ENCODE results near the gene FOXF1. TPM values are rescaled to one million over a fixed set of nuclear protein-coding genes. Genes with fewer than 3 reads are reported as not detected.

The FOXF1 gene
- total RNA-seq, 1 donor from 2014 or later, result 11.6 TPM

DNA sequence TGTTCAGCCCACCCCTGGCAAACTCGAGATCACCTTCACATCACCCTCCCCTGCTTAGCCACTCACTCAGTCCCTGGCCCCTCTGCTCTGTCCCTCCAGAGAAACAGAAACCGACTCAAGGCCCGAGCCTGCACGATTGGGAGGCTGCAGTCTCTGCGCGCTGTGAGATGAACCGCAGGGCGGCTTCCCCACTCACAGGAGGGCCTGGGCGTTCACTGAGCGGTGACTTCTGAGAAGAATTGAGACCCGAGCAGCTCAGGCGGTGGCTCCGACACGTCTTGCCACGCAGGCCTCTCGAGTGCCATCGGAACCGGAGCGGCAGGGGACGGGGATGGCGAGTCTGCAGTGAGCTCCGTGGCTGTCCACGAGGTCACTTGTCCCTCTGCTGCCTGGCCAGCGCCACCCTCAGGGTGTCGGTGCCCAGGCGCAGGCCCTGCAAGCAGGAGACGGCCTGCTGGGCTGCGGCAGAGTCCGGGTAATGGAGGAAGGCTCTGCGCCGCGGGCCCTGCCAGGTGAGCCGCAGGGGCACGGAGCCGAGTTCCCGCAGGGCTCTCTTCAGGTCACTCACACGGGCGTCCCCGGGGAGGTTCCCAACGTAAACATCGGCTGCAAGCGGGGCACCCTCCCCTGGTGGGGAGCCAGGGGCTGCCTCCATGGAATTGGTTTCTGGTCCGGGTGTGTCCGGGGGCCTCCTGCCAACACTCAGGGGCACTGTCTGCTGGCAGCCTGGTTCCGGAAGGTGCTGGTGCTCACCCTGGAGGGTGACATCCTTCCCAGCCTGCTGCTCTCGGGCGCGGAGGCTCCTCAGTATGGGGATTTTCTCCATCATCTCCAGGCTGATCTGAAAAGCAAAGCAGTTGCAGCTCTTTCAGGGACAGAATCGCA lies 21.6 kb downstream of the FOXF1 start:
- DNase-seq (ENCODE audit: extremely low read depth, low read depth, low spot score), result no peak

DNA sequence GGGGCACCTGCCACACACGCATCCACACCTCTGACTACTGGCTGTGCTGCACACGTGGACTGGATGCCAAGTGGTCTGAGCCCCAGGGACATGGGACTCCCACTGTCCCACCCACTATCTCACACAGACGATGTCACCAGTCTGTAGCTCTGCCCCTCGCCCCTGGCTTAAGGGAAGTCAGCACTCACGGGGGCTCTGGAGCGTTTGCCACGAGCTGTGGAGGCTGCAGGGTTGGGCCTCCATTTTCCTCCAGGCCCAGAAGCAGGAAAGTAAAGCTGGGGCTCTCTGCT lies 22.1 kb downstream of the FOXF1 start:
- no peak for DNase-seq (ENCODE audit: extremely low read depth, low read depth, low spot score)

DNA sequence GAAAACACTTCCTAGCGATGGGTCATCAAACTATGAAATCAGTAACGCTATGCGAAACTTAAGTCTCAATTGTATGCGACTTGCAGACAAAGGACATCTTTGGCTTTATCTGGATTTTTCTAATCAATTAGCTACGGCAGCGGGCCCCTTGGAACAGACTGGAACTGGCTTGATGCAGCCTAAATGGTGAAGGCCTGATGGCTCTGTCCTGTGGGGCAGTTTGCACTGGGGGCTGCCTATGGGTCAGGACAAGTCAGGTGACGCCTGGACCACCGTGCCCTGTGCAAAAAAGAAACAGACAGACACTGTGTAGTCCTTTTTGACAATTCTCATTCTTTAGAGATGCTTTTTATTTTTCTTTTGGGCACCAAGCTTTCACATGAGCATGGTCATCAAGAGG lies 22.7 kb downstream of the FOXF1 start:
- DNase-seq (ENCODE audit: extremely low read depth, low read depth, low spot score), result no peak

DNA sequence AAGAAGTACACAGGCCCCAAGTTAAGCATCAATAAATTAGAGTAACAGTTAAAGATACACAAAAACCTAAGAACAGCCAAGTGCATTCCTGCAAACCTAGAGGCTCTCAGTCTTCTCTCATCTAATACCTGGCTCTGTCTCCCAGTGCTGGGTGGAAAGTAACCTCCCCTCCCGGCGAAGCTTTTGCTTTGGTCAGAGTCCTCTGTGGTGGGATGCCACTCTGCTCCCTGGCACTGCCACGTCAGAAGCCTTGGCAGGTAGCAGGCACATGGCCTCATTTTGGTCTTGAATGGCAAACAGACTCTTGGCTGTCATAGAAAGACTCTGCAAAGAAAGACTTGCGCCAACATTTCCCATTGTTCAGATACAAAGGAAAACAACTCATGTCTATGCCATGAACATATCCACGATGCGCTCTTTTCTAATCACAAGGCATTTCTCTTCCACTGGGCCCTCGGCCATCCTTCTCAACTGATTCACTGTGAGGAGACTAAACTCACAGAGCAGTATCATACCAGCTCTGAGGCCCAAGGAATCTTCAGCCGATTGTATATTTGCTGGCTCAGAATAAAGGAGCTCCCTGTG lies 23.5 kb downstream of the FOXF1 start:
- DNase-seq (ENCODE audit: extremely low read depth, low read depth, low spot score), result no peak

DNA sequence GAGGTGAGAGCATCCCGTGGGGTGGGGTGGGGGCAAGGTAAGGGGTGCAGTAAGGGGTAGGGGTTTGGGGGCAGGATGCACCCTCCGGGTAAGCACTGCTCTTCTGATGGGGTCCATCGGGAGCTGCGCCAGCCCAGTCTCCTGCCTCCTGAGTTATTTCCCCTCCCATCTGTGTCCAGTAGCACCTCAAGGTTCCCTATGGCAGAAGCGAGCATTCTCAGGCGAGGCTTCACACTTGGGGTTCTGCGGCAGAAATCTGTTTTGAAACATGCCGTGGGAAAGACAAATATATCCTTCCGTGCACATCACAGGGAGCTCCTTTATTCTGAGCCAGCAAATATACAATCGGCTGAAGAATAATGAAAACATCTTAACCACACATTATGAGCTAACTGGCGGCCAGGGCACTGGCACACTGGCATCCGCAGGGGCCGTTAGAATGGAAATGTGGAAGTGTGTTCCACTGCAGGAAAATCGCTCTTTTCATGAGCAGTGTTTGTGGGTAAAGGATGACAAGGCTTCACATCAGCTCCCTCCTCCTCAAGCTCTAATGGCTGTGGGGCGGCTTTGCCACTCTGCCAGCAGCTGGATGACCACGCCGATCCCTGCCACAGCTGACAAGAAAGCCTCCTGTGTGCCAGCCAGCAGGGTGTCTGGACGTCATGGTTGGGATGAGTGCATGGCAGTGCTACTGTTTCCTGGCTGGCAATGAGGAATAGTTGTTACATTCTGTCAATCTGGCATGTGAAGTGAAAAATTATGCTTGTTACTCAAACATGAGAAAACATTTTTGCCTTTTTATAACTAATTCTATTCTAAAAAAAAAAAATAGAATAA lies 24.7 kb downstream of the FOXF1 start:
- DNase-seq (ENCODE audit: extremely low read depth, low read depth, low spot score), result no peak

DNA sequence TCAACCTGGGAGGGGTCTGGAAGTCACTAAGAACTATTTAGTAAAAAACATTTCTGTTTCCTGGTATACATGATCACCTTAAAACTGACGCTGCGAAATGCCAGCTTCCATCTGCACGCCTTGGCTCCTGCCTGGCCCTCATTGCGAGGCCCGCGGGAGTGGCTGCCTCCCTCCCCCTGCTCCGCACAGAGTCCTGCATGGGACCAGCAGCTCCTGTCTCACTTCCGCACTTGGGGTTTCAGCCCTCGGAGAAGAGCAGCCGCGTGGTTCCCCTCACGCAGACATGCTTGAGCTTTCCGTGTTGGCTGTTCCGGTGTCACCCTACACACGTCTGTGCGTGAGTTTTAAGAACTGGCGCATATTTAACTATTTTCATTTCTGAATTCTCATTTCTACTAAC lies 26.3 kb downstream of the FOXF1 start:
- DNase-seq (ENCODE audit: extremely low read depth, low read depth, low spot score), result no peak

DNA sequence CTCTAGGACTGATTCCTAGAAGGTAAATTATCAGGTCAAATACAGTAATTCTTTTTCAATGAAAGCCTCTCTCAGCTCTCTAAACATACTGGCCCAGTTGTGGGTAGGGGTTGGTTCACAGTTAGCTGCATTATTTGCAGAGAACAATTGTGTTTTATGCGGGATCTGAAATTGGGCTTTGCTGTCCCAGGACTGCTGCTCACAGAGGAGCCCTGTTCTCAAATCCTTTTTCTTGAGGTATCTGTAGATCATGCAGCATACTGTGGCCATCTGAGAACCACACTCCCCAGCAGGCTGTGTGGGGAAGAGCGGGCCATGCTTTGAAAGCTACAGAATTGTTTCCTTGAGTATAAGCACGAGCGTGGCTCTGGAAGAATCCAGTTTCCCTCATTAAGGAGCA lies 27.2 kb downstream of the FOXF1 start:
- no peak for DNase-seq (ENCODE audit: extremely low read depth, low read depth, low spot score)

DNA sequence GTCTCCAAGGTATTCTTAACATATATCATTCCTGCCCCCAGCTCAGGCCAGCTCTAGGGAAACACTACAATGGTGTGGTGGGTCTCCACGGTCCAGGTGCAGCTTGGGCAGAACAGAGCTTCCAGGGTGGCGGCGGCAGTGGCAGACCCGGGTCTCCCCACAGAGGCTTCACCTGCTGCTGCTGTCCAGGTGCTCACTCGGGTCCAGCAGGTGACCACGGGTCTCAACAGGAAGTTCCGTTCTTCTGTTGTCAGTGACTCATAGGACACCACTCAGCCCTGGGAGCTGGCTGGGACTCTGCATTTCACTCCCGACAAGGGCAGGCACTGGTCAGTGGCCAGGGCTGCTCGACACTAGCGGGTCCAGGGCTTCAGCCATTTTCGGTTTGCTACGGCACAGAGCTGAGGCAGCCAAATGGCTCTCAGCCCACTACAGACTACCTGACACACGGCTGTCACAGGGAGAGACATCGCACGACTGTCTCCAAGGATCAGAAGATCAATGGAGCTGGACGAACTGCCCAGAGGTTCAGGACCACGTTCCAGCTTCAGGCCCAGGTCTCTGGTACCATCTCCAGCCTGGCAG lies 28.0 kb downstream of the FOXF1 start:
- no peak for DNase-seq (ENCODE audit: extremely low read depth, low read depth, low spot score)

DNA sequence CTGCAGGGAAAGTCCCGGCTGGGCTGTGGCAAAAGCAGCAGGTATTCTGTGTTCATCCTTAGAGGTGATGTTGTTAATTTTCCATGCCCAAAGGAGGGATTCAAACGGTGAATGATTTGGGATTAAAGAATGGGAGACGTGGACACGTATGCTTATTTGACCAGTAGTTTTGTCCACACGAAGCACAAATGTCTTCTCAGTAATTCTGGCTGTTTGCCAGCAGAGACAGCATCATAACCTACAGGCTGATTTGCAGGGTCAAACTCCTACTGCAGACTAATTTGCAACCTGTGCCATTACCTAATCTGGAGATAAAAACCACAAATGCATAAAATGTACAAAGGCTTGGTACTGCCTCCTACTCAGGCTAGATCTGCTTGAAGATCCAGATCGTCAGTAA lies 30.6 kb downstream of the FOXF1 start:
- DNase-seq (ENCODE audit: extremely low read depth, low read depth, low spot score), result no peak

DNA sequence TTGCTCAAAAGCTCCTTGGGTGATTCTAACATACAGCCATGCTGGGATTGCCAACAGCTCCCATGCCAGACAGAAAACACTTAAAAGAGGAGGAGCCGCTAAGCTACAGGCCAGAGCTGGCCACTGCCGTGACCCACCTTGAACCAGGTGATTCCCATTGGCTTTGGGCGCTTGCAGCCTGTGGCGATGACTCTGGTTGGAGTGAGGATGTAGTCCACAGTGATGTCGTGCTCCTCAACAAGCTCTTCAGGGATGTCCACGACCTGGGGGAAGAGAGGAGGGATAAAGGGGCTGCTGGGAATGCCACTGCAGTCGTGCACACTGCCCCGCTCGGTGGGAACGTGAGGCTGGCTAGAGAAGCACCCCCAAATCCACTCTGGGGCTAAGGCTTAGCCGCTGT lies 31.2 kb downstream of the FOXF1 start:
- no peak for DNase-seq (ENCODE audit: extremely low read depth, low read depth, low spot score)

DNA sequence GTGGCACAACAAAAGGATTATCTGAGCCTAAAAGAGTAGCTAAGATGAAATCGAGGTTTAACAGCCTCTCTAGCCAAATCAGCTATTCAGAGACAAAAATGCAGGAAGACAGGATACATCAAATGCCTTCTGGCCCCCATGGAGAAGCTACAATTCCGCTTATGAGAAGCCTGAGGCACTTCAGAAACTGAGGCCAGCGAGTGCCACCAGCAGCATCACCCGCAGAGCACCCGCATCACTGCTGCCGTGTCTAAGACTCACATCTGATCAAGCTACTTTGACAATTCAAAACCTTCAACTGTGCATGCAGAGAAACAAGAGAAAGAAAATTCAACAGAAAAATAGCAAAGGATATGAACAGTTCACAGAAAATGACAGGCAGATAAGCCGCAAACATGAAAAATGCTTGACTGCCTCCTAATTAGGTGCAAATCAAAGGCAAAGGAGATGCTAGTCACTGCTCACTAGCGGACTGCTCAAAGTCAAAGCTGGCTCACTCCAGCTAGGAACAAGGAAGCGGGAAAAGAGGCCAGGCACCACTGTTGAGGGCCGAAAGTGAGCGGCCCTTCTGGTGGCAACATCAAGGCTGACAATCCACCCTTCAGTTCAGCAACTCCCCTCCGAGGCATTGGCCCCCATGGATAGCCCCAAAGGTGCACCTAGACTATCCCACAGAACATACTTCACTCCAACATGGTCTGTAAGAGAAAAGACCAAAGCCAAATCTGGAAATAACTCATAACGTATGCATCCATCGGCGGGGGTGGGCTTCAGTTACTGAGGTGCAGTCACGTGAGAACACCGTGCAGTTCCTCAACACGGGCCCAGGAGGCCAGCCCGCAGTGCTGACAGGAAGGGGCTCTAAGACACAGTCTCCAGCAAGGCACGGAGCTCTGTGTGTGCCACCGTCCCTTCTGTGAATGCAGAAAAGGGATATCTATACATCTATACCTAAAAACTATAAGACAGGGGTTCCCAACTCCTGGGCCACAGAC lies 32.7 kb downstream of the FOXF1 start:
- DNase-seq (ENCODE audit: extremely low read depth, low read depth, low spot score), result no peak

DNA sequence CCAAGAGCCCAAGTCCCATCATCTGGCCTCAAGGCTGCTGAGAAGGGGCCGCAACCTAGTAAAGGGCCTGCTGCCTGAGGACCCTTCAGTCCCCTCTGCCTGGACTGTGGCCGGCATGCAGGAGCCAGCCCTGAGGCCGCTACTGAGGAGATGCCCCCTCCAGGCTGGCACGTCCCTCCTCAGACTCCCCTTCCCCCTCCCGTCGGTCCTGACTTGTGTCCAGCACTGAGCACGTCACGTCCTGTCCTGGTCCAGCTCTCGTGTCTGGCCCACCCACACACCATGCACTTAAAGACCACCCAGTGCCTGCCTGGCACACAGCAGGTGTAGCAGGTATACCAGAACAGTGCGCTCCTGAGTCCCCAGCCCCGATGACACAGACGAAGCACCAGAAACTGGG lies 35.2 kb downstream of the FOXF1 start:
- no peak for DNase-seq (ENCODE audit: extremely low read depth, low read depth, low spot score)

DNA sequence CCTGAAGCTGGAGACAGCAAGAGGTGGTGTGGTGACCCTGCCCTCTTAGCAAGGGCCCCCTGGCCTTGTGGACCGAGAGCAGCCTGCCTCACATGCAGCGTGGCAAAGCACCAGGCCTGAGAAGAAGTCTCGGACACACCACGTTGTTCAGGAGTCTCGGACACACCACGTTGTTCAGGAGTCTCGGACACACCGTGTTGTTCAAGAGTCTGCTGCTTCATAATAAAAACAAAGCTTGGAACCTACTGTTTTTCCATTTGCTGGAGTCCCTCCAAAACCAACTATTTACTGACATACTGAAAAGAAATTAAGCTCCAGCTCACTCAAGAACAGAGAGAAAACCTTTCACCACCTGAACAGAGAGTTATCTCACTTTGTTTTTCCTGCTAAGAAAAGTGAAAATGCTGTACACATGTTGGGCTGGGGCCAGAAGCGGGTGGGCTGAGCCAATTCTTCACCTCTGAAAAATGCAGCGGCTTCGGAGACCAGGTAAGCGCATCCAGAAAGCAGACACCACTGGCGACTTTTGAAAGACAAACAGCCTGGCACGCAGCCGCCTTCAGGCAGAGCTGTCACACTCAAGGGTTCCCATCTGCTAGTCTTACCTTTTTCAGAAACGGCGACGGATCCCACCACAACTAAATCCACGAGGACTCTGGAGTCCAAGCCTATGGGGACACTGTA lies 35.8 kb downstream of the FOXF1 start:
- no peak for DNase-seq (ENCODE audit: extremely low read depth, low read depth, low spot score)

DNA sequence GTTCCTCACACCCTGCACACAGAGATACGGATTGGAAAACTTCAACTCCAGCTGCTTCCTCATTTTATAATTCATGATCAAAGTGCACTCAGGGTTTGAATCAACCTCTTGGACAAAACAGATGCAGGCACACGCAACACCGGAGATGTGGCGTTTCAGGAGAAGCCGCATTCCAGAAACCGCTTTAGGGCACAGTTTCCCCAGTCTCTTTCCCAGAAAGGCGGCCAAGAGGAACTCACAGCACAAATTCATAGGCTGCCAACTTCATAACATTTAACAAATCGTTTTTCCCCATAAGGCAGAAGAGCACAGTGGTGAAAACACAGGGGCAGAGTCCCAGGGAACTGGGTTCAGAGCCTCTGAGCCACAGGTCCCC lies 36.3 kb downstream of the FOXF1 start:
- no peak for DNase-seq (ENCODE audit: extremely low read depth, low read depth, low spot score)

DNA sequence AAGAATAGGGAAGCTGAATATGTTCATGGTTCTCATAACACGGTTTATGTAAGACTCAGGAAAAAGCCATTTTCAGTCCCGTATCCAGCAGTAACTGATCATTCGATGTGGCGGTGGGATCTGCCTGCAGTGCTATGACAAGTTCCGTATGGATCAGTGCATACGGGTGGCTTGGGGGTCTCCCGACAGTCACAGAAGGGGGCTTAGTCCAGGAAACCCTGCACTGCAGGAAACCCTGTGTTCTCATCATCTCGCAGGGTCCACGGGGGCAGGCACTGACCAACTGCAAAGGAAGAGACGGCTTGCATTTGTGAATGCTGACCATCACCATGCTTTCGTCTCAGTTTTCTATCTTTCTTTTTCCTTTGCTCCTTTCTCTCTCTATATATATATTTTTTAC lies 37.0 kb downstream of the FOXF1 start:
- no peak for DNase-seq (ENCODE audit: extremely low read depth, low read depth, low spot score)

DNA sequence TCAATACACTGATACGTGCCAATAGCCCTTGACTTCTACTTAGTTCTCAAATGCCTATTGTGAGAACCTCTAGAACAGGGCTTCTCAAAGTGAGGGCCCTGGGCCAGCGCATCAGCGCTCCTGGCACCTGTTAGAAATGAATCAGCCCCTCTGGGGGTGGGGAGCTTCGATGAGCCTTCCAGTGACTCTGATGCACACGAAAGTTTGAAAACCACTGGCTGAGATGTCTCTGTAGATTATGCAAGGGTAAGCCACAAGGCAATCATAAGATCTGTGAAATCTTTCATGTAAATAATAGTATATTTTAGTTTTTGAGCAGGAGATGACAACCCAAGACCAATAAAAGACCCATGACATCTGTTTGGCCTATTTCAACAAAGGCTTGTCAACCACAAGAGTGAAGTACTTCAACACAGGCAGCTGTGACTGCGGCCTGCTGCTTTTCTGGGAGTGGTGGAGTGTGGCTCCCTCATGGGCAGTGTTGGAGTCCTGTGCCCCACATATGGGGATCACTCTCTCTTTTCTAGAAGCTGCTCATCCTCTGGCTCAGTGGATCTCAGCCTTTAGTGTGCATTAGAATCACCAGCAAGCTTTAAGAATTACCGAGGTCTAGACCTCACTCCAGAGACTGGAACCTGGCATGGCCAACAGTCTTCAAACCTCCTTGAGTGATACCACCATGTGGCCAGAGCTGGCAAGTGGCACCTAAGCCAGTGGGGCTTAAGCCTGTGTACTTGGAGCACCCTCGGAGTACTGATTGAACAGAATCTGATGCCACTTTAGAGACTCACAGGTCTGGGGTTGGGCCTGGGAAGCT lies 39.0 kb downstream of the FOXF1 start:
- DNase-seq (ENCODE audit: extremely low read depth, low read depth, low spot score), result no peak

DNA sequence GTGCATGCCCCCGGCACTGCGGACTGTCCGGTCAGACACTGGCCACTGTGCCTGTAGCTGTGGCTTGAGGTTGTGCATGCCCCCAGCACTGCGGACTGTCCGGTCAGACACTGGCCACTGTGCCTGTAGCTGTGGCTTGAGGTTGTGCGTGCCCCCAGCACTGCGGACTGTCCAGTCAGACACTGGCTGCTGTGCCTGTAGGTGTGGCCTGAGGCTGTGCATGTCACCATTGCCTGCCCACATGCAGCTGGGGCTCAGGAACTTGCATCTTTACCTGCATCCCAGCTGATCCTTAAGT lies 39.5 kb downstream of the FOXF1 start:
- no peak for DNase-seq (ENCODE audit: extremely low read depth, low read depth, low spot score)

DNA sequence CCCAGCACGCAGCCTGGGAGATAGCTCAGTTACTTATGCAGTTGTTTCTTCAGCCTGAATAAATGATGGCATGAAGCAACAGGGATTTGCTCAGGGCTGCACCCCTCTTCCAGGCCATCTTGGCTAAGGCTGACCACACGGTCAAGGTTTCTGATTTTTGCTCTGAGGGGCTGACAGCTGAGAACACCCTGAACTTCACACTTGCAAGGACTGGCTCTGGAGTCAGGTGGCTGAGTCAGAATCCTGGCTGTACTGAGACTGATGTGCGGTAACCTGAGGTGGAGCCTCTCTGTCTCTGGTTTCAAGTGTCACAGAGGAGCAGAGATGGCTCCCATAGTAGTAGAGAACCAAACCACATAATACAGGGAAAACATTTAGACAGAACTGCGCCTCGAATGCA lies 40.0 kb downstream of the FOXF1 start:
- no peak for DNase-seq (ENCODE audit: extremely low read depth, low read depth, low spot score)

DNA sequence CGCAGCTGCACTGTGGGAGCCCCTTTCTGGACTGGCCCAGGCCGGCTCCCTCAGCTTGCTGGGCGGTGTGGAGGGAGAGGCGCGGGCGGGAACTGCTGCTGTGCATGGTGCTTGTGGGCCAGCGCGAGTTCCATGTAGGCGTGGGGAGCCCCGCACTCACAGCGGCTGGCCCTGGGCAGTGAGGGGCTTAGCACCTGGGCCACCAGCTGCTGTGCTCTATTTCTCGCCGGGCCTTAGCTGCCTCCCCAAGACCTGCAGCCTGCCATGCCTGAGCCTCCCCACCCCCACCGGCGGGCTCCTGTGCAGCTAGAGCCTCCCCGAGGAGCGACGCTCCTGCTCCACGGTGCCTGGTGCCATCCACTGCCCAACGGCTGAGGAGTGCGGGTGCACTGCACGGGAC lies 43.0 kb downstream of the FOXF1 start:
- no peak for DNase-seq (ENCODE audit: extremely low read depth, low read depth, low spot score)
